Inflammatory macrophage (primary cell): ENCODE results near the gene FGD6.
"Not testable (repeated sequence)": the region's sequence is repeated elsewhere in the genome, so short reads cannot be mapped to it uniquely, and the experiment has no call there.

ENCODE experiments used
- DNase-seq, 2 donors: peaks; one replicate each; pipeline ENCODE4 v3.0.0-alpha.2; 2020 to 2022
- total RNA-seq, 18 experiments: gene quantifications; one replicate each; lab custom pipeline; 2026; ENCODE audit warnings: mixed read lengths in 6 of 18, inconsistent platforms in 2 of 18; lab: John Stamatoyannopoulos, UW

FGD6 gene
- 36.0 to 154 (median 87.5) reads per million in 18 experiments for total RNA-seq

- peak; percentile 100 for DNase-seq
These were observed at the start of gene FGD6, which contains the start of gene VEZT for GRCh38 chr12:95217377-95218149. TSS of gene FGD6 (minus strand) at chr12:95217467. CDS start at chr12:95217240, 227 bp downstream. TSS of gene VEZT (plus strand) at chr12:95217807. CDS start at chr12:95217851, 44 bp downstream.

DNA sequence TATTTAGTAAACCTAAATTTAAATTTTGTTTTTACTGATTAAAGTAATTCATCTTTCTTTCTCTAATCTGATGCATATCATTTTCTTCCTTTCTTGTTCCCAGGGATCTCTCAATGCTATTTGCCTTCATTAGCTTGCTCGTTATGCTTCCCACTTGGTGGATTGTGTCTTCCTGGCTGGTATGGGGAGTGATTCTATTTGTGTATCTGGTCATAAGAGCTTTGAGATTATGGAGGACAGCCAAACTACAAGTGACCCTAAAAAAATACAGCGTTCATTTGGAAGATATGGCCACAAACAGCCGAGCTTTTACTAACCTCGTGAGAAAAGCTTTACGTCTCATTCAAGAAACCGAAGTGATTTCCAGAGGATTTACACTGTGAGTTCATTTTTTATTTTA lies 49.0 kb upstream of the FGD6 start:
- no peak for DNase-seq

DNA sequence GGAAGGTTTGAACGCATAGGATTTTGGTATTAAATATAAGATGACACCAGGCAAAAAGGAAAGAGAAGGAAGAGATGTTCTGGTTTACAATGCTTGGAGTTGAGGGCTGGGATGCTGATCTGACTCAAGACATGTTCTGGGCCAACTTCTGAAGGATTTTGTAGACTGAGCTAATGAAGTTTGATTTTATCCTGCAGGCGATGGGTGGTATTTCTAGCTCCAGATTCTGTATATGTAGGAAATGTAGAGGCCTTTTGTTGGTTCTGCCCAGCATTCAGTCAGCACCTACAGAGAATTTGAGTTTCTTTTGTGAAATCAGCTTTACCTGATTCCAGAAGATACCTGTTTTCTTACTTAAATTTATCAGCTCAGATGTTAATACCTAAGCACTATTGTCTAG lies 48.5 kb upstream of the FGD6 start:
- no peak for DNase-seq

GRCh38 chr12:95262808-95263207 lies 45.5 kb upstream of the FGD6 start:
- no peak for DNase-seq

- DNase-seq: no peak
These were observed 43.8 kb upstream of the FGD6 start for GRCh38 chr12:95261109-95261508.

- DNase-seq: no peak
These were observed 42.1 kb upstream of the FGD6 start for GRCh38 chr12:95259368-95259767.

GRCh38 chr12:95258803-95259202 lies 41.5 kb upstream of the FGD6 start:
- no peak for DNase-seq

DNA sequence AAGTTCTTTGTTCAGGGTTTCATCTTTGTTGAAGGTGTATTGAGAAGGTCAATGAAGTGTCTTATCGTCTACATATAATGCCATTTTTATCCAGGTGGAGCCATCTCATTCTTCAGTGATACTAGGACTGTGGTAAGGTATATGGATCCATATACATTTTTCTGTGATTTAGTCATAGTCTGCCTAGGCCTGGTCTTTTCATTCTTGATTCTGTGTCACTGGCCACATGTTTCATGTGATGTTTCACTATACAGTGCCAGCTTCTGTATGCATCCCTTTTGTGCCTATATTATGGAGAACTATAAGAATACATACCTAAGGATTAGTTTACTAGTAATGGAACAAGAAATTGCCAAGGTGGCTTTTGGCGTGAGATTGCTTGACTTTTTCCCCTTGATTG lies 40.9 kb upstream of the FGD6 start:
- no peak for DNase-seq

GRCh38 chr12:95257541-95257940 lies 40.3 kb upstream of the FGD6 start:
- DNase-seq: no peak

GRCh38 chr12:95253386-95253785 lies 36.1 kb upstream of the FGD6 start:
- no peak for DNase-seq

DNA sequence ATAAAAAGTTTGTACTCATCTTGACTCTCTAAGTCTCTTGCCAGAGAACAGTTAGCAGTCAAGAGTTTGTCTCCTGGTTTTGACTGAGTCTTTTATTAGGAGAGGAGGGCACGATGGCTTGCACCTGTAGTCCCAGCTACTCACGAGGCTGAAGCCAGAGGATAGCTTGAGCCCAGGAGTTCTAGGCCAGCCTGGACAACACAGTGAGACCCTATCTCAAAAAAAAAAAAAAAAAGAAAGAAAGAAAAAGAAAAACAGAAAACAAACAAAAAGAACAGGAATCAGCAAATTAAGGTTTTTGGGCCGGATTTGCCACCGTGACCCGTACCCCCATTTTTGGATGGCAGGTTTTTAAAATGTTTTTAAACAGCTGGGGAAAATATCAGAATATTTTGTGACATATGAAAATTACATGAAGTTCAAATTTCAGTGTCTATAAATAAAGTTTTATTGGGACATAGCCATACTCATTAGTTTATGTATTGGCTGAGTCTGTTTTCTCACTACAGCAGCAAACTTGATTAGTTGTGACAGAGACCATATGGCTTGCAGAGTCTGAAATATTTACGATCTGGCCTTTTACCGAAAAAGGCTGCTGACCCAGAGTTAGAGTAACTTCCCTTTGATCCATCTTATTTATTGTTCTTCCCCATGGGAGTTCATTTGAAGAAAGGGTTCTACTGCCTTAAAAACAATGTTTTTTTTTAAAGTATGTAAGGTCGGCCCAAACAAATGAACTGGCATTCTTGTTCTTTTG lies 31.5 kb upstream of the FGD6 start:
- DNase-seq: no peak

DNA sequence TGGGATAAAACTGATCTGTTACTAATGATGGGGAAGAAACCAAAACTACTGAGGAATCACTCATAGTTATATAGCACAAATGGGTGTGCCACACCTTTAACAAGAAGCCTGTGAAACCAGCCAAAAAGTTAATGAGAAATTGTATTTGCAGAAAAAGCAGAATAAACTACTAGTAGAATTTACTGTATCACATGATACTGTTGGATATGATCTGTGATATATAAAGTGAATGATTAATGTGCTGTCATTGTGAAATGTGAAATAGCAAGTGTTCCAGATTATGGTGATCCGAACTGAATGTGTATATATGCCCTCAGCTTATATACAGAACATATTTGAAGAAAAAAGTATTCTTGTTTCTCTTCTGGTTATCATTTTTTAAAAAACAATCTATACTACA lies 30.8 kb upstream of the FGD6 start:
- no peak for DNase-seq

- DNase-seq: no peak
These were observed 27.1 kb upstream of the FGD6 start for GRCh38 chr12:95244350-95244749.

- no peak for DNase-seq
These were observed 26.4 kb upstream of the FGD6 start for GRCh38 chr12:95243497-95244183.

DNA sequence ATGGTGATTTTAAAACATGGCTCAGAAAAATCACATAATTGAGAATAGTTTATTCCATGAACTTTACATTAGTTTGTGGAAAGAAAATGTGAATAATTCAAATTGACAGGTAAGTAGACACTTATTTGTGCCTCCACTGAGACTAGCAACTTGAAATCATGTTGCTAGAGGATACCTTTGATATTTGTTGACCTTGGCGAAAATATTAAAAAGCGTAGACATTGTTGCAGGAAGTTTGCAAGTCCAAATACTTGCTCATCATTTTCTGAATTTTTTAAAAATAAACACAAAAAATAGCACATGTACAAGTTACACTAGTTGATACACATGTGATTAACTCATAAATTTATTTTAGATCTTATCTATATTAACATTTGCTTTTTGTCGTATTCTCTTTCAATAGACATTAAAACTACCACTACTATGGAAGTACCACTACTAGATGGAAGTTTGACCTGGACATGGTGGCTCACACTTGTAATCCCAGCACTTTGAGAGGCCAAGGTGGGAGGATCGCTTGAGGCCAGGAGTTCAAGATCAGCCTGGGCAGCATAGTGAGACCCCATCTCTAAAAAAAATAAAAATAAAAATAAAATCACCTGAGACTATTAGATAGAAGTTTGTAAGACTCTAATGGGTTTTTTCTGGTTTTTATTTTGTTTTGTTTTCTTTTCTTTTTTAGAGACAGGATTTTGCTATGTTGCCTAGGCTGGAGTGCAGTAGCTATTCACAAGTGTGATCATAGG lies 24.7 kb upstream of the FGD6 start:
- no peak for DNase-seq

GRCh38 chr12:95241138-95241537 lies 23.9 kb upstream of the FGD6 start:
- not testable (repeated sequence) for DNase-seq

DNA sequence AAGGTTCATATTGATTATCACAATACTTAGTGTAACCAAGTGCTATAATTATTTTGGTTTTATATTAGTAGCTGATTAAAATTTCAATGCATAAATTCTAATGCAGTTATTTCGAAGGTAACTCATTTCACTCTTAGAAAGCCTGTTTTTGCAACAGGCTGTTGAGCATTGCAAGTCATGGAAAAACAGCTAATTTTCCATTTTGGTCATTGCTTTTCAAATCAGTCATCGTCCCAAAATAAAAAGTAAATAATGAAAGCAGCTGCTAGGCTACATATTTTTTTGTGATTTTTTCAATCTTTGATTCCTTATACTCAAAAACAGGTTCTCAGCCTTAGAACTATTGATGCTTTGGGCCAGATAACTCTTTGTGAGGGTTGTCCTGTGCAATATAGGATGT lies 23.3 kb upstream of the FGD6 start:
- no peak for DNase-seq

- DNase-seq: not testable (repeated sequence)
These were observed 22.6 kb upstream of the FGD6 start for GRCh38 chr12:95239835-95240234.

GRCh38 chr12:95239216-95239615 lies 21.9 kb upstream of the FGD6 start:
- no peak for DNase-seq

- DNase-seq: no peak
These were observed 20.9 kb upstream of the FGD6 start for GRCh38 chr12:95238150-95238549.

GRCh38 chr12:95237315-95237714 lies 20.0 kb upstream of the FGD6 start:
- DNase-seq: no peak

GRCh38 chr12:95235621-95236020 lies 18.4 kb upstream of the FGD6 start:
- DNase-seq: not testable (repeated sequence)

GRCh38 chr12:95234187-95234586 lies 16.9 kb upstream of the FGD6 start:
- DNase-seq: not testable (repeated sequence)
